ENCODE measurements around the gene CBFA2T2. TPM values are rescaled to one million over a fixed set of nuclear protein-coding genes. Genes with fewer than 3 reads are reported as not detected.
"Not testable (repeated sequence)": the region's sequence is repeated elsewhere in the genome, so short reads cannot be mapped to it uniquely, and the experiment has no call there.

CBFA2T2 gene
- total and polyA plus RNA-seq, 2 donors (not counting 1 experiment from before 2014, with no cell fraction given), result 26.9 to 30.0 TPM

DNA sequence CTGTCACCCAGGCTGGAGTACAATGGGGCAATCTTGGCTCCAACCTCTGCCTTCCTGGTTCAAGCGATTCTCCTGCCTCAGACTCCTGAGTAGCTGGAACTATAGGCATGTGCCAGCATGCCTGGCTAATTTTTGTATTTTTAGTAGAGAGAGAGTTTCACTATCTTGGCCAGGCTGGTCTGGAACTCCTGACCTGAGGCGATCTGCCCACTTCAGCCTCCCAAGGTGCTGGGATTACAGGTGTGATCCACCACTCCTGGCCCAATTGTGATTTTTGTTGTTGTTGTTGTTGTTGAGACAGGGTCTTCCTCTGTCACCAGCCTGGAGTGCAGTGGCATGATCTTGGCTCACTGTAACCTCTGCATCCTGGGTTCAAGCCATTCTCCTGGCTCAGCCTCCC lies 69.3 kb downstream of the CBFA2T2 start:
- Histone ChIP-seq H3K79me2 (ENCODE audit: control insufficient read depth, insufficient read depth, low read length) (peaks cover 69% of the 10 kb centered on the region), H3K9ac (ENCODE audit: low read length) (no peak overlapping the region), H4K20me1 (ENCODE audit: control insufficient read depth, insufficient read depth, low read length, poor library complexity, severe bottlenecking) (no peaks in the 10 kb centered on the region), H3K9me3 (ENCODE audit: control extremely low read depth in 1 of 3, control insufficient read depth in 2 of 3, insufficient read depth in 1 of 3, low read length in 2 of 3) (no peaks in the 10 kb centered on the region), H3K4me2 (replicated peaks; ENCODE audit: low read depth, low read length, poor library complexity, severe bottlenecking) (no peak overlapping the region), H2AFZ (ENCODE audit: insufficient read depth, low read depth, low read length, poor library complexity, severe bottlenecking) (no peak overlapping the region), H3K4me3 (ENCODE audit: control extremely low read depth in 1 of 5, extremely low read depth in 1 of 5, insufficient read depth in 1 of 5, low read depth in 2 of 5, low read length in 4 of 5) (no peak overlapping the region), H3K27ac (ENCODE audit: low read length in 2 of 2) (no peak overlapping the region), H3K27me3 (replicated peaks in 1 of 4; ENCODE audit: control extremely low read depth in 1 of 4, control insufficient read depth in 3 of 4, insufficient read depth in 4 of 4, low read length in 3 of 4) (no peaks in the 10 kb centered on the region), H3K4me1 (ENCODE audit: control insufficient read depth in 2 of 2, insufficient read depth in 2 of 2, low read length in 2 of 2) (peaks cover 16 to 19% of the 10 kb centered on the region in 2 donors), H3K36me3 (replicated peaks in 1 of 2; ENCODE audit: control extremely low read depth in 1 of 2, control insufficient read depth in 1 of 2, extremely low read depth in 1 of 2, insufficient read depth in 2 of 2, low read length in 1 of 2) (no peaks in the 10 kb centered on the region)
- ATAC-seq (ENCODE audit: low read depth) (no peak), DNase-seq (no peak)
- 100% methylated on average over 2 of the region's 2 CpGs for WGBS (ENCODE audit: insufficient coverage)
- Mint-ChIP-seq H3K4me3 (no peak overlapping the region), H3K27ac (no peak overlapping the region), H3K4me1 (peaks cover 21% of the 10 kb centered on the region), H3K9me3 (ENCODE audit: insufficient read depth) (no peaks in the 10 kb centered on the region), H3K27me3 (no peaks in the 10 kb centered on the region)
- intact Hi-C loops (cut with micrococcal nuclease), result loop anchor here (5.0 to 10.0 kb wide), 3 partner anchors 108 to 1318 kb away; partner anchors contain the start of genes ACSS2, ACTL10 and CHMP4B
- no peak for TF ChIP-seq EZH2 (IDR thresholded peaks at IDR 0.05; ENCODE audit: borderline replicate concordance, insufficient read depth, low read depth, low read length, poor library complexity, severe bottlenecking)
- TF ChIP-seq, protein P1, sequence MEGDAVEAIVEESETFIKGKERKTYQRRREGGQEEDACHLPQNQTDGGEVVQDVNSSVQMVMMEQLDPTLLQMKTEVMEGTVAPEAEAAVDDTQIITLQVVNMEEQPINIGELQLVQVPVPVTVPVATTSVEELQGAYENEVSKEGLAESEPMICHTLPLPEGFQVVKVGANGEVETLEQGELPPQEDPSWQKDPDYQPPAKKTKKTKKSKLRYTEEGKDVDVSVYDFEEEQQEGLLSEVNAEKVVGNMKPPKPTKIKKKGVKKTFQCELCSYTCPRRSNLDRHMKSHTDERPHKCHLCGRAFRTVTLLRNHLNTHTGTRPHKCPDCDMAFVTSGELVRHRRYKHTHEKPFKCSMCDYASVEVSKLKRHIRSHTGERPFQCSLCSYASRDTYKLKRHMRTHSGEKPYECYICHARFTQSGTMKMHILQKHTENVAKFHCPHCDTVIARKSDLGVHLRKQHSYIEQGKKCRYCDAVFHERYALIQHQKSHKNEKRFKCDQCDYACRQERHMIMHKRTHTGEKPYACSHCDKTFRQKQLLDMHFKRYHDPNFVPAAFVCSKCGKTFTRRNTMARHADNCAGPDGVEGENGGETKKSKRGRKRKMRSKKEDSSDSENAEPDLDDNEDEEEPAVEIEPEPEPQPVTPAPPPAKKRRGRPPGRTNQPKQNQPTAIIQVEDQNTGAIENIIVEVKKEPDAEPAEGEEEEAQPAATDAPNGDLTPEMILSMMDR (IDR thresholded peaks at IDR 0.05), result no peak
- POLR2A ChIA-PET, result interaction anchor here (0.8 kb wide), 1 partner anchor 896 kb away, joined by 11 read pairs; no protein-coding TSS in a partner anchor
- CTCF ChIA-PET, result interaction anchor here (0.6 kb wide), 1 partner anchor 16 kb away, joined by 3 read pairs; no protein-coding TSS in a partner anchor

DNA sequence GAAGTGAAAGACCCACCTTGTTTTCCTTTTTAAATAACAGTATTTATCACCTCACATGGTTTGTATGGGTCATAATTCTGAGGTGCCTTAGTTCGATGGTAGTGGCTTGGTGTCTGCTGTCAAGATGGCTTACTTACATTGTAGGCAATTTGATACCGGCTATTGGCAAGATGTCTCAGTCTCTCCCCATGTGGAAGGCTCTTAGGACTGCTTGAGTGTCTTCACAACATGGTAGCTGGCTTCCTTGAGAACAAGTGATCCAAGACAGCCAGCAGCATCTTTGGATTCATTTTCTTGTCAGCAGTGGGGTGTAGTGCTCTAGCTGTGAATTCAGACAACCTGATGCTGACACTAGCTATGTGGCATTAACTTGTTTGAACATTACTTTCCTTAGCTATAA lies 70.1 kb downstream of the CBFA2T2 start:
- TF ChIP-seq, protein P1 (IDR thresholded peaks at IDR 0.05), result no peak
- no peak for TF ChIP-seq EZH2 (IDR thresholded peaks at IDR 0.05; ENCODE audit: borderline replicate concordance, insufficient read depth, low read depth, low read length, poor library complexity, severe bottlenecking)
- no peak overlapping the region for H3K4me2 ChIP-seq (replicated peaks; ENCODE audit: low read depth, low read length, poor library complexity, severe bottlenecking)
- peaks cover 11% of the 10 kb centered on the region in 2 donors for H3K4me1 ChIP-seq (ENCODE audit: control insufficient read depth in 2 of 2, insufficient read depth in 2 of 2, low read length in 2 of 2)
- no peak overlapping the region for H3K27ac Mint-ChIP-seq
- intact Hi-C loops (cut with micrococcal nuclease), result no loop called here
- no peak overlapping the region for H3K9ac ChIP-seq (ENCODE audit: low read length)
- no peak overlapping the region for H3K27ac ChIP-seq (ENCODE audit: low read length in 2 of 2)
- no peaks in the 10 kb centered on the region for H3K27me3 ChIP-seq (replicated peaks in 1 of 4; ENCODE audit: control extremely low read depth in 1 of 4, control insufficient read depth in 3 of 4, insufficient read depth in 4 of 4, low read length in 3 of 4)
- peaks cover 18% of the 10 kb centered on the region for H3K4me1 Mint-ChIP-seq
- H4K20me1 ChIP-seq (ENCODE audit: control insufficient read depth, insufficient read depth, low read length, poor library complexity, severe bottlenecking), result no peaks in the 10 kb centered on the region
- ChIA-PET POLR2A (no interaction called here), CTCF (interaction anchor here (2.5 kb wide), 1 partner anchor 10 kb away, joined by 8 read pairs; no protein-coding TSS in a partner anchor)
- H3K4me3 Mint-ChIP-seq, result no peak overlapping the region
- peaks cover 78% of the 10 kb centered on the region for H3K79me2 ChIP-seq (ENCODE audit: control insufficient read depth, insufficient read depth, low read length)
- H3K27me3 Mint-ChIP-seq, result no peaks in the 10 kb centered on the region
- H3K9me3 Mint-ChIP-seq (ENCODE audit: insufficient read depth), result no peaks in the 10 kb centered on the region
- no peaks in the 10 kb centered on the region for H3K9me3 ChIP-seq (ENCODE audit: control extremely low read depth in 1 of 3, control insufficient read depth in 2 of 3, insufficient read depth in 1 of 3, low read length in 2 of 3)
- no peak overlapping the region for H2AFZ ChIP-seq (ENCODE audit: insufficient read depth, low read depth, low read length, poor library complexity, severe bottlenecking)
- ATAC-seq (ENCODE audit: low read depth) (no peak), DNase-seq (no peak)
- H3K4me3 ChIP-seq (ENCODE audit: control extremely low read depth in 1 of 5, extremely low read depth in 1 of 5, insufficient read depth in 1 of 5, low read depth in 2 of 5, low read length in 4 of 5), result no peak overlapping the region
- H3K36me3 ChIP-seq (replicated peaks in 1 of 2; ENCODE audit: control extremely low read depth in 1 of 2, control insufficient read depth in 1 of 2, extremely low read depth in 1 of 2, insufficient read depth in 2 of 2, low read length in 1 of 2), result no peaks in the 10 kb centered on the region
- WGBS (ENCODE audit: insufficient coverage), result 100% methylated on average over 2 of the region's 2 CpGs

DNA sequence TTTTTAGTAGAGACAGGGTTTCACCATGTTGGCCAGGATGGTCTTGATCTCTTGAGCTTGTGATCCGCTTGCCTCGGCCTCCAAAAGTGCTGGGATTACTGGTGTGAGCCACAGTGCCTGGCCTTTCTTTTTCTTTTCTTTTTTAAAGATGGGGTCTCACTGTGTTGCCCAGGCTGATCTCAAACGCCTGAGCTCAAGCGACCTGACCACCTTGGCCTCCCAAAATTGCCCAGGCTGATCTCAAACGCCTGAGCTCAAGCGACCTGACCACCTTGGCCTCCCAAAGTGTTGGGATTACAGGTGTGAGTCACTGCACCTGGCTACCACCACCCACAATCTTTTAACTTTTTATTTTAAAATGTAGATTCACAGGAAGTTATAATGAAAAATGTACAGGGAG lies 71.2 kb downstream of the CBFA2T2 start:
- H3K27me3 Mint-ChIP-seq; H3K4me2 ChIP-seq (replicated peaks; ENCODE audit: low read depth, low read length, poor library complexity, severe bottlenecking); POLR2A ChIA-PET; intact Hi-C loops (cut with micrococcal nuclease); H3K4me3 ChIP-seq (ENCODE audit: control extremely low read depth in 1 of 5, extremely low read depth in 1 of 5, insufficient read depth in 1 of 5, low read depth in 2 of 5, low read length in 4 of 5); H3K36me3 ChIP-seq (replicated peaks in 1 of 2; ENCODE audit: control extremely low read depth in 1 of 2, control insufficient read depth in 1 of 2, extremely low read depth in 1 of 2, insufficient read depth in 2 of 2, low read length in 1 of 2); H2AFZ ChIP-seq (ENCODE audit: insufficient read depth, low read depth, low read length, poor library complexity, severe bottlenecking); H3K9ac ChIP-seq (ENCODE audit: low read length); H3K4me1 Mint-ChIP-seq; H3K4me3 Mint-ChIP-seq; DNase-seq; H3K4me1 ChIP-seq (ENCODE audit: control insufficient read depth in 2 of 2, insufficient read depth in 2 of 2, low read length in 2 of 2); H3K9me3 Mint-ChIP-seq (ENCODE audit: insufficient read depth); ATAC-seq (ENCODE audit: low read depth); H3K27ac Mint-ChIP-seq; H3K27me3 ChIP-seq (replicated peaks in 1 of 4; ENCODE audit: control extremely low read depth in 1 of 4, control insufficient read depth in 3 of 4, insufficient read depth in 4 of 4, low read length in 3 of 4); H3K27ac ChIP-seq (ENCODE audit: low read length in 2 of 2); H3K9me3 ChIP-seq (ENCODE audit: control extremely low read depth in 1 of 3, control insufficient read depth in 2 of 3, insufficient read depth in 1 of 3, low read length in 2 of 3); H4K20me1 ChIP-seq (ENCODE audit: control insufficient read depth, insufficient read depth, low read length, poor library complexity, severe bottlenecking): not testable (repeated sequence)
- CTCF ChIA-PET, result interaction anchor here (2.5 kb wide), 1 partner anchor 11 kb away, joined by 8 read pairs; no protein-coding TSS in a partner anchor
- peaks cover 79% of the 10 kb centered on the region for H3K79me2 ChIP-seq (ENCODE audit: control insufficient read depth, insufficient read depth, low read length)
- 100% methylated on average over 2 of the region's 6 CpGs for WGBS (ENCODE audit: insufficient coverage)

All from B cell (primary cell).